ENCODE data around the gene CNNM4.

DNA sequence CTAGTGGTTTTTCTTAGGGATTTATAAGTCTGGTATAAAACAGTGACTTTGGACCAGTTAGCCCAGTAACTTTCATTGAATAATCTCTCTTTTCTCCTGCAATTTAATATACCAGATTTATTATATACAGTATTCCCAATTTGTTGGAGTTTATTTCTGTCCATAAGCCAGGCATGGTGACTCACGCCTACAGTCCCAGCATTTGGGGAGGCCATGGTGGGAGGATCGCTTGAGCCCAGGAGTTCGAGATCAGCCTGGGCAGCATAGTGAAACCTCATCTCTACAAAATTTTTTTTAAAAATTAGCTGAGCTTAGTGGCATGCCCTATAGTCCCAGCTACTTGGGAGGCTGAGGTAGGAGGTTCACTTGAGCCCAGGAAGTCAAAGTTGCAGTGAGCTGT, 26.7 kb downstream of the CNNM4 start:
- TF ChIP-seq, protein P1, sequence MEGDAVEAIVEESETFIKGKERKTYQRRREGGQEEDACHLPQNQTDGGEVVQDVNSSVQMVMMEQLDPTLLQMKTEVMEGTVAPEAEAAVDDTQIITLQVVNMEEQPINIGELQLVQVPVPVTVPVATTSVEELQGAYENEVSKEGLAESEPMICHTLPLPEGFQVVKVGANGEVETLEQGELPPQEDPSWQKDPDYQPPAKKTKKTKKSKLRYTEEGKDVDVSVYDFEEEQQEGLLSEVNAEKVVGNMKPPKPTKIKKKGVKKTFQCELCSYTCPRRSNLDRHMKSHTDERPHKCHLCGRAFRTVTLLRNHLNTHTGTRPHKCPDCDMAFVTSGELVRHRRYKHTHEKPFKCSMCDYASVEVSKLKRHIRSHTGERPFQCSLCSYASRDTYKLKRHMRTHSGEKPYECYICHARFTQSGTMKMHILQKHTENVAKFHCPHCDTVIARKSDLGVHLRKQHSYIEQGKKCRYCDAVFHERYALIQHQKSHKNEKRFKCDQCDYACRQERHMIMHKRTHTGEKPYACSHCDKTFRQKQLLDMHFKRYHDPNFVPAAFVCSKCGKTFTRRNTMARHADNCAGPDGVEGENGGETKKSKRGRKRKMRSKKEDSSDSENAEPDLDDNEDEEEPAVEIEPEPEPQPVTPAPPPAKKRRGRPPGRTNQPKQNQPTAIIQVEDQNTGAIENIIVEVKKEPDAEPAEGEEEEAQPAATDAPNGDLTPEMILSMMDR (IDR thresholded peaks at IDR 0.05): no peak
- TF ChIP-seq POLR2A (IDR thresholded peaks at IDR 0.05): no peak

Measured in sigmoid colon (tissue), 3 donors.